NT2/D1 (cell line): Measurements from ENCODE around the gene CD63.

Experiments
- DNase-seq: peaks from one replicate; pipeline ENCODE4 v3.0.0-alpha.2; 2011; ENCODE audit warnings: low read depth, low spot score
- H3K27me3 ChIP-seq: 2 replicates; pipeline ENCODE4 v1.6.0; 2011; ENCODE audit warnings: mild to moderate bottlenecking; ENCODE audit not compliant: insufficient read length, insufficient read depth
- H3K36me3 ChIP-seq: 2 replicates; pipeline ENCODE4 v1.6.1; 2011; ENCODE audit warnings: mild to moderate bottlenecking, low read length, mixed read lengths; ENCODE audit not compliant: insufficient read depth, insufficient read length
- H3K4me1 ChIP-seq: 2 replicates; pipeline ENCODE4 v1.5.1; 2011; ENCODE audit not compliant: insufficient read depth, insufficient read length
- H3K4me3 ChIP-seq: 2 replicates; pipeline ENCODE4 v1.5.1; 2011; ENCODE audit warnings: low read depth; ENCODE audit not compliant: insufficient read length
- H3K9ac ChIP-seq: 2 replicates; pipeline ENCODE4 v1.6.0; 2011; ENCODE audit warnings: low read depth; ENCODE audit not compliant: insufficient read length
- H3K9me3 ChIP-seq: 2 replicates; pipeline ENCODE4 v1.5.1; 2011; ENCODE audit warnings: mild to moderate bottlenecking, low read length; ENCODE audit not compliant: insufficient read depth
- SUZ12 ChIP-seq: IDR thresholded peaks from 2 replicates; pipeline ENCODE4 v1.6.1; 2011; ENCODE audit not compliant: insufficient read length, insufficient read depth; ENCODE audit errors: extremely low read depth
- YY1 ChIP-seq: IDR thresholded peaks from 2 replicates; pipeline ENCODE4 v1.6.1; 2011; ENCODE audit not compliant: insufficient read length, insufficient read depth
- ZNF274 ChIP-seq: IDR thresholded peaks from 2 replicates; pipeline ENCODE4 v1.6.1; 2011; ENCODE audit warnings: mild to moderate bottlenecking, low read depth, low read length

CD63 gene

DNA sequence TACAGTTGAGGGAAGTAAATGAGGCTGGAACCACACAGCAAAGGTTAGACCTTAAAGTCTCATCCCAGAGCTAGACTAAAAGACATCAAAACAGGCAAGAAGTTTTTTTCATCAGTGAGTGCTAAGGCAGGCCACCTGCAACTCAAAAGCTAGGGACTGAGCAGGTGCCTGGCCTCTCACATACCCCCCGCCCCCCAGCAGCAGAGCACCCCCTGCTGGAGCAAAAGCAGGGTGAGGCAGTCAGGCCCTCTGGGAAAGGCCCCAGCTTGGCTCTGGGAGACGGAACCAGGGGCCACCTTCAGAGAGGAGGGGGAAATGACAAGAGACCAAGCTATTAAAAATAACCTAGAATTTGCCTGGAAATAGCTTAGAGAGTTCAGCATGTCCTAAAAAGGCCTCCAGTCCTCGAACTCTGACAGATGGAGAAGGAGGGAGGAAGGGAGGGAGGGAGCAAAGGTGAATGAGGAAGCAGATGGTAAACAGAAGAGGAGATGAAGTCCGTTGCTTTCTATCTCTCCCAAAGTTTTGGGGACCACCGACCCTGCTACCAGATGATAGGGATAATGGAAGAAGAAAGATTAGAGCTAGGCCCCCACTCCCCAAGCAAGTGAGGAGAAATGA is 22.9 kb downstream of the CD63 start:
- Histone ChIP-seq H3K9ac (peak overlapping the region; percentile 91), H3K4me1 (peaks cover 9% of the 10 kb centered on the region), H3K27me3 (peaks cover 23% of the 10 kb centered on the region), H3K36me3 (peaks cover 14% of the 10 kb centered on the region), H3K9me3 (no peaks in the 10 kb centered on the region), H3K4me3 (no peak overlapping the region)
- no peak for DNase-seq
- TF ChIP-seq ZNF274: no peak
- no peak for TF ChIP-seq YY1
- TF ChIP-seq SUZ12: no peak

DNA sequence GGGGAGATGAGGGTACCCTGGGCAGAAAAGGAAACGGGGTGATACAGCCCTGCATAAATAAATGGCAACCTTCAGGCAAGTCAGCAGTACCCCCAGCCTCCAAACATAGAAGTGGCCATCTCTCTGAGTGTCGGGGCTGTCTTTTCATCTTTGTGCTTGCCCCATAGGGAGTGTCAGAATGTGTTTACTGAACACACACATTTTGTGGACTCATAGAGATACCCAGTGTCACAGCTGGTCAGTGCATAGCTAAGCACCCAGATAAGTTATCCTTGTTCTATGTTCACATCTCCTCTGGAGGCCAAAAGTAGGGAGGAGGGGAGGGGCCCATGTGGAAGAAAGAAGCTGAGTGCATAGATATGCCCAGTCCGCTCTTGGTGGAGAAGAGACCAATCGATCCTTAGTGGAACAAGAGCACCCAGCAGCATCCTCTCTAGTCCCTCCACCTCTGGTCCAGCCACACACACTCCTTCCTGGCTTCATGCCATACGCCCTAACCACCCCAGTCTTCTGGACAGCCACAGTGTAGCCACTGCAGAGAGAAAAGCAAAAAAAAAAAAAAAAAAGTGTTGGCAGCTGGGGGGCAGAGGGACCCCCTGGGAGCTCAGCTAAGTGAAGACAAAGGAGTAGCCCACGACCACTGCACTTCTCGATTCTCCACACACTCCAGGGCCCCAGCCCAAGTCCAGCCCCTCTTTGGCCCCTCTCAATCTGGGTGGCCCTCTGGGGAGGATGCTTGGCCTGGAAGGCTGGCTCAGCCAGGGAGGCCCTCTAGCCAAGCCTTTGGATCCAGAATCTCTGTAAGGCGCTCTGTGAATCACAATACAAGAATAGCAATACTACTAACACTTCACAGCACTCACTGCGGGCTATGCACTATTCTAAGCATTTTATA is 23.7 kb downstream of the CD63 start:
- Histone ChIP-seq H3K9me3 (no peaks in the 10 kb centered on the region), H3K27me3 (peaks cover 23% of the 10 kb centered on the region), H3K36me3 (peaks cover 19% of the 10 kb centered on the region), H3K9ac (no peak overlapping the region), H3K4me3 (no peak overlapping the region), H3K4me1 (peaks cover 9% of the 10 kb centered on the region)
- TF ChIP-seq YY1 (no peak), SUZ12 (no peak), ZNF274 (no peak)
- DNase-seq: no peak

DNA sequence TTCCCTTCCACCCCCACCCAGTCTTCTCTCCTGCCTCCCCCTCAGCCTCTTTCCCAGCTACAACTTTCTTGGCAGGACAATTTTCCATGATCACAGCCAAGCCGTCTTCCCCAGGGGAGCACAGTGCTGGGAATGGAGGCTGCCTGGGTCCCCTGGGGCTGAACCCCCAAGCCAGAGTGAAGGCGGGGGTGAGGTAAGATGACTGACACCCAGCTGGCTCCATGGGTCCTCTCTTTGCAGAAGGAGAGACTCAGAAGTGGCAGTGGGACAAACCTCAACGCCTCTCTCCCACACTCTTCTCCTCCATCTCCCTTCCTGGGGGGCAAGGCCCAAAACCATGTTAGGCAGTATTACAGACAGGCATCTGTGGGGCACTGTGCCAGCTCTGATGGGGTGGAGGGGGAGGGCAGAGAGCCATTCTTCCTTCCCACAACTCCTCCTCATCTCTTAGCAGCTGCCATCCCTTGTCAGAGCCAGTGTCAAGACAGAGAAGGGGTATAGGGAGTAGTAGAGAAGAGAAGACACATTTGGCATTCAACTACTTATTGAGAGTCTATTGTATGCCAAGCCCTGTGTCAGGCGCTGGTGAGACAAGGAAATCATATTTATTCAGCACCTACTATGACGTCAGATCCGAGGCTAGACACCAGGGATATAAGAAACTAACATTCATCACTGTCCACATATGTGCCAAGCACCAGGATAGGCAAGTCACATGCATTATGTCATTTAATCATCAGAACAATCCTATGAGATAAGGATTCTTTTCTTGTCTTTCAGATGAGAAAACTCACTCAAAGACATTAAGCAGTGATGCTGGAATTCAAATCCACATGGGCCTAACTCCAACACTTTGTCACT is 24.7 kb downstream of the CD63 start:
- peaks cover 9% of the 10 kb centered on the region for H3K4me1 ChIP-seq

DNA sequence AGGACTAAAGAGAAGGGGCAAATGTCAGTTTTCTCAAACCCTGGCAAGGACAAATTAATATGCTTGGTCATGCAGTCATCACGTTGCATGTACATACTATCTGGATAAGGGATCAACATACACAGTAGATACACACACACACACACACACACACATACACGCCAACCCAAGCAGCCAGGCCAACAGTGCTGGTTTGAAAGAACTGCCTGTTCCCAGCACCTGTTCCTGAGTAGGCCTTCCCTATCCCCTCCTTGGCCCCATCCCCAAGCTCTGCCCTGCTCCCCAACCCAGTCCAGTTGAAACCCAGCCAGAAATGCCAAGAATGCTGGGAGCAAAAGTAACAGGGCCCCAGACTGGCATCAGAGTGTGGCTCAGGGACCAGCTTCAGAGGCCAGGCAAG is 25.5 kb downstream of the CD63 start:
- H3K36me3 ChIP-seq: peaks cover 19% of the 10 kb centered on the region
- TF ChIP-seq ZNF274: no peak
- no peak for TF ChIP-seq YY1
- no peak for TF ChIP-seq SUZ12
- no peaks in the 10 kb centered on the region for H3K9me3 ChIP-seq
- no peak for DNase-seq
- H3K4me1 ChIP-seq: peaks cover 5% of the 10 kb centered on the region
- H3K9ac ChIP-seq: no peak overlapping the region
- H3K27me3 ChIP-seq: peaks cover 11% of the 10 kb centered on the region
- no peak overlapping the region for H3K4me3 ChIP-seq

More for the DNA sequence above, 24.7 kb downstream of the CD63 start:
- no peak for TF ChIP-seq YY1
- TF ChIP-seq SUZ12: no peak
- TF ChIP-seq ZNF274: no peak
- no peak overlapping the region for H3K9ac ChIP-seq
- H3K36me3 ChIP-seq: peaks cover 19% of the 10 kb centered on the region
- no peak for DNase-seq
- H3K27me3 ChIP-seq: peaks cover 16% of the 10 kb centered on the region
- no peak overlapping the region for H3K4me3 ChIP-seq
- H3K9me3 ChIP-seq: no peaks in the 10 kb centered on the region

DNA sequence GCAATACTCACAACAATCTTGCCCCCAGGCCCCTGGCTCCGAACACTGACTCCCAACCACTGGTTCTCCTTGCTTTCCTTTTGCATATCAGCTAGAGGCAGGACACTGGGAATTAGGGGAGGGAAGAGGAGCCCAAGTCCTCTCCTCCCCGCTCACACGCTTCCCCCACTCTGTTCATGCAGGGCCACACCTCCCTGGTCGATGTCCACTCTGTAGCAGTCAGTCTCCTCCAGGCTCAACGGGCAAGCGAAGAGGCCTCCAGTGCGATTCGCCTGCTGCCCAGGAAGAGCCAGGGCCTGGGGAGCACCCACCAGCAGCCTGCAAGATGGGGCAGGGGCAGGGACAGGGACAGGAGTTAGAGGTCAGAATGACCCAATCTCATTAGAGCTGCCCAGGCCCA is 25.9 kb downstream of the CD63 start:
- Histone ChIP-seq H3K4me1 (peaks cover 5% of the 10 kb centered on the region), H3K9ac (no peak overlapping the region), H3K36me3 (peaks cover 19% of the 10 kb centered on the region), H3K4me3 (no peak overlapping the region), H3K9me3 (no peaks in the 10 kb centered on the region), H3K27me3 (peaks cover 11% of the 10 kb centered on the region)
- no peak for TF ChIP-seq YY1
- no peak for DNase-seq

DNA sequence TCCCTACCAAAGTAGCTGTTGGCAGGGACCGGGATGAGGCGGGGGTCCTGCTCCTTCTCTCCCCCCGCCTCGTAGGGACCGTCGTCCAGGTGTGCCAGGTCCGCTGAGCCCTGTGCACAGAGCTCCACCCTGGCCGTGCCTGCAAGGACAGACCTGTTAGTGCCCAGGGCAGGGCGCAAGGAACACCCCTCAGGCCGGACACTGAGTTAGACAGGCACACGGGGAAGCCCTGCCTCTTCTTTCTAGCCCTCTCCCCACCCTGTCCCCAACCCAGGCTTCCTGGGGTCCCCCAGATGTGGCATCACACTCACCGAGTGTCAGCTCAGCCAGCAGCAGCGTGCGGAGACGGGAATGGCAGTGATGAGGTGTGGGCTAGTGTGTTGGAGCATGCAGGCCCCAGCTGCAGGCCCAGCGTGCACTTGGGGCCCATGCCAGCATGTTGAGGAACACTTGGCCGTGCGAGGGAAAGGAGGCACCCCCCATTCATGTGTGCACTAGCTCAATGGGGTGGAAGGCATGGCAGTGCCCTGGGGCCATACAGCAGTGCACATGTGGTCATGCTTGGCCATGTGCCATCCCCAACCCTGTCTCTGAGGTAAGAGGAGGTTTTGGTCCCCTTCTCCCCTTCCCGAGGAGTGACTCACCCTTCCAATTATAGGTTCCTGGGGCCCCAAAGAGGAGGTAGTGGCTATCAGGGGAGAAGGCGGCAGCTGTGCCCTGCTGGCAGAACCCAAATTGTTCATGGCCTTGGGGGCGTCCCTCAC is 28.4 kb downstream of the CD63 start:
- no peak for TF ChIP-seq ZNF274
- no peak for TF ChIP-seq YY1
- no peak for TF ChIP-seq SUZ12
- Histone ChIP-seq H3K27me3 (no peaks in the 10 kb centered on the region), H3K4me3 (no peak overlapping the region), H3K9ac (no peak overlapping the region), H3K4me1 (no peaks in the 10 kb centered on the region), H3K36me3 (peaks cover 37% of the 10 kb centered on the region), H3K9me3 (no peaks in the 10 kb centered on the region)
- DNase-seq: no peak
